Endothelial cell of umbilical vein (primary cell): ENCODE measurements around the gene SGTA. TPM values are rescaled to one million over a fixed set of nuclear protein-coding genes. Genes with fewer than 3 reads are reported as not detected.

Experiments
- BruUV-seq: library from RNA; stranded (reverse); fragments of 400-500 nt; replicated peaks from 2 replicates; lab custom pipeline; 2021; lab: Mats Ljungman, UMichigan
- CTCF ChIA-PET: fragments of 300-600, 350-600 bp; sonication (Branson Sonifier 250); formaldehyde crosslinking; loops from one replicate; lab custom pipeline; 2021; ENCODE audit warnings: antibody characterized with exemption, inconsistent platforms; lab: Charles Lee
- POLR2A ChIA-PET: fragments of 300-600, 350-600 bp; sonication (Branson Sonifier 250); formaldehyde crosslinking; loops from one replicate; lab custom pipeline; 2021; ENCODE audit warnings: antibody characterized with exemption, inconsistent platforms; lab: Charles Lee
- DNase-seq: peaks from one replicate; pipeline ENCODE4 v3.0.0-alpha.2; 2011; ENCODE audit warnings: low read depth, low spot score
- FAIRE-seq: peaks from 2 replicates; lab custom pipeline; 2011; peaks lifted over from hg19 to GRCh38; lab: Jason Lieb, UNC
- H2AFZ ChIP-seq: 2 replicates; pipeline ENCODE4 v1.6.0; 2012; ENCODE audit warnings: low read depth, low read length, control low read depth, inconsistent platforms
- H3K27ac ChIP-seq: 2 replicates; pipeline ENCODE4 v1.5.1; 2011; ENCODE audit warnings: low read depth, mild to moderate bottlenecking, control low read depth, low read length, moderate library complexity; ENCODE audit not compliant: insufficient read depth
- H3K27me3 ChIP-seq, 2 experiments: 2 replicates each; pipeline versions ENCODE4 v1.6.0 to v1.6.1; 2011; ENCODE audit warnings: low read length in 2 of 2, mixed read lengths in 1 of 2; ENCODE audit not compliant: control insufficient read depth in 2 of 2, insufficient read depth in 2 of 2
- H3K36me3 ChIP-seq, 2 experiments: 2 replicates in 1 of 2; 3 replicates in 1 of 2; pipeline ENCODE4 v1.5.1; 2011; ENCODE audit warnings: low read length in 2 of 2, mild to moderate bottlenecking in 1 of 2, moderate library complexity in 1 of 2; ENCODE audit not compliant: control insufficient read depth in 2 of 2, insufficient read depth in 2 of 2; ENCODE audit errors: extremely low read depth in 1 of 2
- H3K4me1 ChIP-seq: 3 replicates; pipeline ENCODE4 v1.5.1; 2011; ENCODE audit warnings: mild to moderate bottlenecking, low read length; ENCODE audit not compliant: control insufficient read depth, insufficient read depth; ENCODE audit errors: extremely low read depth
- H3K4me2 ChIP-seq: 2 replicates; pipeline ENCODE4 v1.6.1; 2011; ENCODE audit warnings: low read length, control low read depth, mixed read lengths; ENCODE audit not compliant: insufficient read depth
- H3K4me3 ChIP-seq, 3 experiments: fragments of 200-600 bp in 1 of 3; sonication (generic), shearing (Covaris generic) in 1 of 3; replicated peaks in 1 of 3; 2 replicates each; pipeline ENCODE4 v1.5.1; 2011 to 2016; ENCODE audit warnings: control low read depth in 3 of 3, low read length in 3 of 3, mild to moderate bottlenecking in 2 of 3, inconsistent platforms in 1 of 3, low read depth in 1 of 3, moderate library complexity in 1 of 3; ENCODE audit not compliant: insufficient read depth in 1 of 3
- H3K79me2 ChIP-seq: 2 replicates; pipeline ENCODE4 v1.6.0; 2012; ENCODE audit warnings: low read length, inconsistent platforms; ENCODE audit not compliant: control insufficient read depth, insufficient read depth
- H3K9ac ChIP-seq: replicated peaks from 2 replicates; pipeline ENCODE3; 2011; ENCODE audit warnings: low read length, control low read depth; ENCODE audit not compliant: insufficient read depth; ENCODE audit errors: extremely low read depth
- H3K9me1 ChIP-seq: replicated peaks from 3 replicates; pipeline ENCODE4 v1.6.0; 2011; ENCODE audit warnings: mild to moderate bottlenecking, low read length; ENCODE audit not compliant: control insufficient read depth, insufficient read depth; ENCODE audit errors: extremely low read depth
- H3K9me3 ChIP-seq: replicated peaks from 2 replicates; pipeline ENCODE4 v1.5.1; 2012; ENCODE audit warnings: low read length, inconsistent platforms; ENCODE audit not compliant: control insufficient read depth, insufficient read depth
- H4K20me1 ChIP-seq: replicated peaks from 2 replicates; pipeline ENCODE3; 2011; ENCODE audit warnings: mild to moderate bottlenecking, low read length; ENCODE audit not compliant: control insufficient read depth, insufficient read depth; ENCODE audit errors: extremely low read depth
- EZH2 ChIP-seq: IDR thresholded peaks from 2 replicates; pipeline ENCODE4 v1.6.1; 2012; ENCODE audit warnings: borderline replicate concordance, low read depth, mild to moderate bottlenecking, moderate library complexity, low read length, inconsistent platforms; ENCODE audit not compliant: severe bottlenecking
- FOS ChIP-seq: IDR thresholded peaks from 2 replicates; pipeline ENCODE4 v1.6.1; 2011; ENCODE audit warnings: mild to moderate bottlenecking, low read length, moderate library complexity, borderline replicate concordance; ENCODE audit not compliant: insufficient read depth
- GATA2 ChIP-seq: IDR thresholded peaks from 2 replicates; pipeline ENCODE4 v1.7.0; 2011; ENCODE audit warnings: low read depth, mild to moderate bottlenecking, moderate library complexity, mixed read lengths, low read length; ENCODE audit not compliant: insufficient read length, insufficient read depth
- JUN ChIP-seq: IDR thresholded peaks from 2 replicates; pipeline ENCODE4 v1.6.1; 2011; ENCODE audit warnings: borderline replicate concordance, low read depth; ENCODE audit not compliant: insufficient read length, insufficient read depth
- MAX ChIP-seq: IDR thresholded peaks from 2 replicates; pipeline ENCODE4 v1.6.1; 2011; ENCODE audit not compliant: insufficient read depth, insufficient read length
- MYC ChIP-seq: IDR thresholded peaks from one replicate; pipeline ENCODE4 v1.6.1; 2011; ENCODE audit warnings: mild to moderate bottlenecking, low read depth, low read length
- POLR2A ChIP-seq: IDR thresholded peaks from 2 replicates; pipeline ENCODE4 v1.6.1; 2012; ENCODE audit warnings: low read depth, mild to moderate bottlenecking, control low read depth, low read length
- POLR2AphosphoS5 ChIP-seq: IDR thresholded peaks from 2 replicates; pipeline ENCODE4 v1.6.1; 2012; ENCODE audit warnings: low read depth, mild to moderate bottlenecking, control low read depth, low read length, moderate library complexity; ENCODE audit not compliant: insufficient read depth
- dilution Hi-C: fragments of 300-500 bp; cut with MboI; formaldehyde crosslinking; loops from one replicate; pipeline ENCODE4 v1.15.0; 2019; ENCODE audit warnings: low sequenced_read_pairs; ENCODE audit not compliant: extremely low pct_ligation_motif_present
- intact Hi-C: fragments of 100-400 bp; cut with micrococcal nuclease; formaldehyde crosslinking; loops from one replicate; pipeline ENCODE4 v1.10.0; 2022
- polyA plus RNA-seq, 4 experiments: library from polyadenylated mRNA; depleted of rRNA in 3 of 4; stranded (reverse) in 3 of 4; unstranded in 1 of 4; fragments of >200 nt; gene quantifications; 2 replicates each; pipeline versions ENCODE4 v1.2.1 to v1.2.3, GENCODE V29; 2011 to 2012; ENCODE audit warnings: missing spikeins in 1 of 4
- total RNA-seq: library from RNA; stranded (reverse); gene quantifications from 2 replicates; pipeline ENCODE4 v1.2.3, GENCODE V29; 2021
- TF ChIP-seq, protein P1 (sequence below), 2 donors: IDR thresholded peaks; 1 replicate in 1 of 2; 2 replicates in 1 of 2; pipeline ENCODE4 v1.5.1; 2011; ENCODE audit warnings: low read length in 2 of 2, mild to moderate bottlenecking in 2 of 2, moderate library complexity in 2 of 2, control low read depth in 1 of 2, inconsistent platforms in 1 of 2, low read depth in 1 of 2; ENCODE audit not compliant: insufficient read depth in 1 of 2; ENCODE audit errors: extremely low read depth in 1 of 2

SGTA gene
- total and polyA plus RNA-seq, 2 donors (not counting 3 experiments of a cell fraction or from before 2014, with no cell fraction given) = 76.5 to 119 TPM

DNA sequence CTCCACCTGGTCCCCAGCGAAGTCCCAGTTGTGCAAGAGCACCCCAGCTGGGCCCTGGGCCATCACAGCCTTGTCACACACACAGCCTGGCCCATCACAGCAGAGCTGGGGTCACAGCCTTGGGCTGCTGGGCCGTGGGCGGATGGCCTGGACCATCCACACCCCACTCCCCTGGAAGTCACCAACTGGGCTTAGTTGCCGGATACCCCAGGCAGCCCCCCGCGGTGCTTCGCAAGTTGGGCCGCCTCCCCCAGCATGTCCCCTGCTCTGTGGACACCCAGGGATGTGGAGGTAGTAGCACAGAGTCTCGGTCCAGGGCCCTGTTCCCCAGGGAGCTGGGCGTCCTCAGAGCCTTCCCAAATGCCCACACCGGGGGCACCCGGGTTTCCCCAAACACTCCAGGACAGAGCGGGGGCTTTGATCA, 32.1 kb upstream of the SGTA start:
- Histone ChIP-seq H3K9me3 (no peaks in the 10 kb centered on the region), H4K20me1 (no peaks in the 10 kb centered on the region), H3K79me2 (no peaks in the 10 kb centered on the region), H3K9me1 (no peaks in the 10 kb centered on the region), H3K36me3 (peaks cover 0 to 10% of the 10 kb centered on the region in 2 experiments), H3K4me2 (no peak overlapping the region), H3K4me1 (peaks cover 3% of the 10 kb centered on the region), H3K27me3 (no peaks in the 10 kb centered on the region), H3K27ac (no peak overlapping the region), H3K4me3 (no peak overlapping the region), H3K9ac (no peak overlapping the region), H2AFZ (no peak overlapping the region)
- TF ChIP-seq FOS (no peak), POLR2AphosphoS5 (no peak), EZH2 (no peak), GATA2 (no peak), MYC (no peak), POLR2A (no peak), MAX (no peak), JUN (no peak)
- TF ChIP-seq, protein P1, sequence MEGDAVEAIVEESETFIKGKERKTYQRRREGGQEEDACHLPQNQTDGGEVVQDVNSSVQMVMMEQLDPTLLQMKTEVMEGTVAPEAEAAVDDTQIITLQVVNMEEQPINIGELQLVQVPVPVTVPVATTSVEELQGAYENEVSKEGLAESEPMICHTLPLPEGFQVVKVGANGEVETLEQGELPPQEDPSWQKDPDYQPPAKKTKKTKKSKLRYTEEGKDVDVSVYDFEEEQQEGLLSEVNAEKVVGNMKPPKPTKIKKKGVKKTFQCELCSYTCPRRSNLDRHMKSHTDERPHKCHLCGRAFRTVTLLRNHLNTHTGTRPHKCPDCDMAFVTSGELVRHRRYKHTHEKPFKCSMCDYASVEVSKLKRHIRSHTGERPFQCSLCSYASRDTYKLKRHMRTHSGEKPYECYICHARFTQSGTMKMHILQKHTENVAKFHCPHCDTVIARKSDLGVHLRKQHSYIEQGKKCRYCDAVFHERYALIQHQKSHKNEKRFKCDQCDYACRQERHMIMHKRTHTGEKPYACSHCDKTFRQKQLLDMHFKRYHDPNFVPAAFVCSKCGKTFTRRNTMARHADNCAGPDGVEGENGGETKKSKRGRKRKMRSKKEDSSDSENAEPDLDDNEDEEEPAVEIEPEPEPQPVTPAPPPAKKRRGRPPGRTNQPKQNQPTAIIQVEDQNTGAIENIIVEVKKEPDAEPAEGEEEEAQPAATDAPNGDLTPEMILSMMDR (IDR thresholded peaks at IDR 0.05; ENCODE audit: extremely low read depth in 1 of 2, insufficient read depth in 1 of 2, low read depth in 1 of 2, low read length in 2 of 2) = no peak
- POLR2A ChIA-PET = no interaction called here
- intact Hi-C loops (no loop called here), dilution Hi-C loops (no loop called here)
- DNase-seq = no peak
- no peak for FAIRE-seq
- CTCF ChIA-PET = no interaction called here
- BruUV-seq = no TSS peak
